Ishikawa (cell line): ENCODE data around the gene MYPN.

Experiments used
- CEBPB ChIP-seq: IDR thresholded peaks from 2 replicates; pipeline ENCODE4 v1.6.1; 2012
- CREB1 ChIP-seq: IDR thresholded peaks from 2 replicates; pipeline ENCODE4 v1.6.1; 2012; ENCODE audit warnings: low read depth
- EP300 ChIP-seq: IDR thresholded peaks from 2 replicates; pipeline ENCODE4 v1.6.1; 2012; ENCODE audit warnings: borderline replicate concordance
- TAF1 ChIP-seq: IDR thresholded peaks from 2 replicates; pipeline ENCODE4 v1.6.1; 2012; ENCODE audit warnings: low read depth, mild to moderate bottlenecking
- TEAD4 ChIP-seq: IDR thresholded peaks from 2 replicates; pipeline ENCODE4 v1.6.1; 2012
- YY1 ChIP-seq: IDR thresholded peaks from 2 replicates; pipeline ENCODE4 v1.6.1; 2012; ENCODE audit warnings: low read depth
- TF ChIP-seq, protein P1 (sequence below): IDR thresholded peaks from 2 replicates; pipeline ENCODE4 v1.6.1; 2012
- TF ChIP-seq, protein P2 (sequence below): IDR thresholded peaks from 2 replicates; pipeline ENCODE4 v1.6.1; 2012

DNA sequence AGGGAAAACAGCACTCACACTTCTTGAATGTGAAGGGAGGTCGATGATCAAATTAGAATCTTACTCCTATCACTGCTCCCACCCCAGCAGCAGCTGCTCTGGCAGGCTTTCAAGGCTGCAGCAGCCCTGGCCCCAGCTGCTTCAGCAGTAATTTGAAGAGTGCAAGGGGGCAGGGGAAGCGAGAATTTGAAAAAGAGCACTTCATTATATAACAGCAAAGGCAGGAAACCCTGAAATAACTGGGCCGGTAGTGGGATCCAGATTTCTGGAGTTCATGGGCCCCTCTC lies 44.9 kb downstream of the MYPN start:
- no peak for TF ChIP-seq YY1
- TF ChIP-seq, protein P1, sequence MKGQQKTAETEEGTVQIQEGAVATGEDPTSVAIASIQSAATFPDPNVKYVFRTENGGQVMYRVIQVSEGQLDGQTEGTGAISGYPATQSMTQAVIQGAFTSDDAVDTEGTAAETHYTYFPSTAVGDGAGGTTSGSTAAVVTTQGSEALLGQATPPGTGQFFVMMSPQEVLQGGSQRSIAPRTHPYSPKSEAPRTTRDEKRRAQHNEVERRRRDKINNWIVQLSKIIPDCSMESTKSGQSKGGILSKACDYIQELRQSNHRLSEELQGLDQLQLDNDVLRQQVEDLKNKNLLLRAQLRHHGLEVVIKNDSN: no peak
- no peak for TF ChIP-seq TEAD4
- TF ChIP-seq TAF1: no peak
- TF ChIP-seq, protein P2, sequence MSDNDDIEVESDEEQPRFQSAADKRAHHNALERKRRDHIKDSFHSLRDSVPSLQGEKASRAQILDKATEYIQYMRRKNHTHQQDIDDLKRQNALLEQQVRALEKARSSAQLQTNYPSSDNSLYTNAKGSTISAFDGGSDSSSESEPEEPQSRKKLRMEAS: no peak
- TF ChIP-seq EP300: no peak
- no peak for TF ChIP-seq CREB1
- no peak for TF ChIP-seq CEBPB
